Hepatocyte (in vitro differentiated cells): Measurements from ENCODE around the gene RBM14. TPM values are rescaled to one million over a fixed set of nuclear protein-coding genes. Genes with fewer than 3 reads are reported as not detected.

Experiments
- DNase-seq: peaks from one replicate; pipeline ENCODE4 v3.0.0-alpha.2; 2016; ENCODE audit warnings: low spot score
- H2AFZ ChIP-seq: fragments of 200-600 bp; sonication (generic); 2 replicates; pipeline ENCODE4 v1.6.0; 2016; ENCODE audit warnings: antibody characterized with exemption, mild to moderate bottlenecking
- H3K27ac ChIP-seq: fragments of 200-600 bp; sonication (generic); 2 replicates; pipeline ENCODE4 v1.5.1; 2016; ENCODE audit warnings: mild to moderate bottlenecking
- H3K27me3 ChIP-seq: fragments of 200-600 bp; sonication (generic); 2 replicates; pipeline ENCODE4 v1.6.1; 2016
- H3K36me3 ChIP-seq: fragments of 200-600 bp; sonication (generic); replicated peaks from 2 replicates; pipeline ENCODE4 v1.5.1; 2016; ENCODE audit warnings: low read depth; ENCODE audit not compliant: insufficient read depth
- H3K4me1 ChIP-seq: fragments of 200-600 bp; sonication (generic); 2 replicates; pipeline ENCODE4 v1.5.1; 2016; ENCODE audit warnings: mild to moderate bottlenecking, moderate library complexity; ENCODE audit not compliant: insufficient read depth
- H3K4me2 ChIP-seq: fragments of 200-600 bp; sonication (generic); 2 replicates; pipeline ENCODE4 v1.6.0; 2016
- H3K4me3 ChIP-seq: fragments of 200-600 bp; sonication (generic); 2 replicates; pipeline ENCODE4 v1.5.1; 2016; ENCODE audit warnings: mild to moderate bottlenecking
- H3K79me2 ChIP-seq: fragments of 200-600 bp; sonication (generic); 2 replicates; pipeline ENCODE4 v1.6.0; 2017; ENCODE audit warnings: mild to moderate bottlenecking
- H3K9me2 ChIP-seq: fragments of 200-600 bp; sonication (generic); replicated peaks from 2 replicates; pipeline ENCODE4 v1.6.0; 2017; ENCODE audit warnings: mild to moderate bottlenecking; ENCODE audit not compliant: insufficient read depth
- H3K9me3 ChIP-seq: fragments of 200-600 bp; sonication (generic); 2 replicates; pipeline ENCODE4 v1.5.1; 2016; ENCODE audit warnings: low read depth, mild to moderate bottlenecking
- H4K20me1 ChIP-seq: fragments of 200-600 bp; sonication (generic); 2 replicates; pipeline ENCODE4 v1.6.0; 2016; ENCODE audit warnings: mild to moderate bottlenecking; ENCODE audit not compliant: insufficient read depth, poor library complexity, severe bottlenecking
- CTCF ChIP-seq: fragments of 200-600 bp; sonication (generic); IDR thresholded peaks from 2 replicates; pipeline ENCODE4 v1.5.1; 2016; ENCODE audit warnings: antibody characterized with exemption, mild to moderate bottlenecking; ENCODE audit not compliant: poor library complexity
- EZH2 ChIP-seq: fragments of 200-600 bp; sonication (generic); IDR thresholded peaks from 2 replicates; pipeline ENCODE4 v1.6.1; 2016; ENCODE audit warnings: antibody characterized with exemption, mild to moderate bottlenecking, borderline replicate concordance
- EZH2phosphoT487 ChIP-seq: fragments of 200-600 bp; sonication (generic); IDR thresholded peaks from one replicate; pipeline ENCODE4 v1.6.1; 2018; ENCODE audit warnings: antibody characterized with exemption, mild to moderate bottlenecking, low read depth, moderate library complexity; ENCODE audit not compliant: unreplicated experiment, severe bottlenecking
- WGBS: methylation state at CpG from one replicate; pipeline ENCODE4 v1.1.6; 2016; ENCODE audit warnings: low lambda C conversion rate; ENCODE audit errors: missing lambda C conversion rate; 5-methylcytosine and 5-hydroxymethylcytosine counted together
- polyA plus RNA-seq: library from polyadenylated mRNA; unstranded; fragments of >200 nt; fragmentation: Nextera tagmentation; extraction: Ambion mirVana; gene quantifications from 2 replicates; pipeline ENCODE4 v1.2.1, GENCODE V29; 2016
- total RNA-seq: library from RNA; depleted of rRNA; stranded (reverse); fragments of >200 nt; gene quantifications from 2 replicates; pipeline ENCODE4 v1.2.3, GENCODE V29; 2014

RBM14 gene
- total and polyA plus RNA-seq, 2 experiments from 2014 or later, result 29.5 to 70.7 TPM

DNA sequence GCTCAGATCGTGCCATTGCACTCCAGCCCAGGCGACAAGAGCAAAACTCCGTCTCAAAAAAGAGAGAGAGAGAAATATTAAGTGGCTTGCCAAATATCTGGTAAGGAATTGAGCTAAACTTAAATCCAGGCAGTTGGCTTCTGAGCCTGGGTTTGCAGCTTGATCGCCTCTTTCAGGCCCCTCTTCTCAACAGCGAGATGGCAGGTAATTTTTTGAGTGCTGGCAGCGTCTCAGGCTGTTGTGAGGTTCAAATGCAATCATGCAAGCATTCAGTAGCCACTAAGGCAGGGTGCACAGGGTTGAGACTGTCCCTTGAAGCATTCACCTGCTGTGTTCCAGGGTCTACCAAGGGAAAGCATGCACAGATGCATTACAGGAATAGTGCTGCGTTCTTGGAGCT lies 47.4 kb upstream of the RBM14 start:
- H3K4me1 ChIP-seq, result no peaks in the 10 kb centered on the region
- 95% methylated on average over 7 of the region's 7 CpGs for WGBS
- H3K27me3 ChIP-seq, result no peaks in the 10 kb centered on the region
- H3K79me2 ChIP-seq, result no peaks in the 10 kb centered on the region
- H3K9me3 ChIP-seq, result no peaks in the 10 kb centered on the region
- H3K27ac ChIP-seq, result no peak overlapping the region
- H3K4me2 ChIP-seq, result no peak overlapping the region
- H4K20me1 ChIP-seq, result no peaks in the 10 kb centered on the region
- no peak for DNase-seq
- H2AFZ ChIP-seq, result no peak overlapping the region
- TF ChIP-seq CTCF, result no peak
- TF ChIP-seq EZH2, result no peak
- TF ChIP-seq EZH2phosphoT487, result no peak
- no peaks in the 10 kb centered on the region for H3K36me3 ChIP-seq
- H3K4me3 ChIP-seq, result no peak overlapping the region
- no peaks in the 10 kb centered on the region for H3K9me2 ChIP-seq

- no peak overlapping the region for H2AFZ ChIP-seq
- no peaks in the 10 kb centered on the region for H3K9me3 ChIP-seq
- TF ChIP-seq EZH2phosphoT487, result no peak
- no peak for TF ChIP-seq EZH2
- no peak for TF ChIP-seq CTCF
- no peaks in the 10 kb centered on the region for H3K27me3 ChIP-seq
- DNase-seq, result no peak
- no peaks in the 10 kb centered on the region for H3K9me2 ChIP-seq
- no peaks in the 10 kb centered on the region for H3K4me1 ChIP-seq
- H4K20me1 ChIP-seq, result no peaks in the 10 kb centered on the region
- no peaks in the 10 kb centered on the region for H3K36me3 ChIP-seq
- no peak overlapping the region for H3K4me2 ChIP-seq
- H3K27ac ChIP-seq, result peak overlapping the region; percentile 38
- H3K79me2 ChIP-seq, result no peaks in the 10 kb centered on the region
- H3K4me3 ChIP-seq, result no peak overlapping the region
- WGBS, result 48% methylated on average over 5 of the region's 5 CpGs
Observed at GRCh38 chr11:66570079-66570849, 46.2 kb upstream of the RBM14 start.

GRCh38 chr11:66570850-66571180 lies 45.6 kb upstream of the RBM14 start:
- no peaks in the 10 kb centered on the region for H3K9me3 ChIP-seq
- no peak overlapping the region for H3K27ac ChIP-seq
- WGBS, result 76% methylated on average over 2 of the region's 2 CpGs
- no peaks in the 10 kb centered on the region for H3K4me1 ChIP-seq
- no peaks in the 10 kb centered on the region for H3K36me3 ChIP-seq
- no peaks in the 10 kb centered on the region for H3K27me3 ChIP-seq
- no peak overlapping the region for H2AFZ ChIP-seq
- TF ChIP-seq EZH2phosphoT487, result no peak
- TF ChIP-seq EZH2, result no peak
- no peak for TF ChIP-seq CTCF
- H4K20me1 ChIP-seq, result no peaks in the 10 kb centered on the region
- no peak for DNase-seq
- H3K4me3 ChIP-seq, result no peak overlapping the region
- H3K9me2 ChIP-seq, result no peaks in the 10 kb centered on the region
- no peak overlapping the region for H3K4me2 ChIP-seq
- no peaks in the 10 kb centered on the region for H3K79me2 ChIP-seq
